Sciatic nerve (tissue), 2 donors: Measurements from ENCODE around the gene POLG. TPM values are rescaled to one million over a fixed set of nuclear protein-coding genes. Genes with fewer than 3 reads are reported as not detected.

Source experiments
- ATAC-seq: fragments of 200-7000 bp; cut with Tn5 transposase; one replicate; pipeline ENCODE4 v1.9.1; 2020; ENCODE audit warnings: mild to moderate bottlenecking, moderate library complexity
- DNase-seq: peaks from one replicate; pipeline ENCODE4 v3.0.0-alpha.2; 2020; ENCODE audit warnings: low spot score
- intact Hi-C: fragments of 100-400 bp; cut with DNase I; formaldehyde crosslinking; loops from one replicate; pipeline ENCODE4 v1.14.2; 2022
- total RNA-seq: library from RNA; stranded (reverse); fragmentation: NEBNext Ultra II Directional; extraction: Animal tissue kit (Norgen Biotek cat#: 25700); gene quantifications from one replicate; pipeline ENCODE4 v1.2.1, GENCODE V29; 2021
- donor health status: DM: no; HTN: no; CAD: no.
- donor health status: DM: no; HTN: no; CAD: no.

POLG gene
- 64.3 TPM for total RNA-seq

- intact Hi-C loops: no loop called here
- peak; percentile 99 for ATAC-seq
- peak; percentile 99 for DNase-seq
Measured at GRCh38 chr15:89334510-89335297, at the start of gene POLG. POLG (minus strand) TSS chr15:89334824; CDS start chr15:89333754, 1,070 bp downstream.

DNA sequence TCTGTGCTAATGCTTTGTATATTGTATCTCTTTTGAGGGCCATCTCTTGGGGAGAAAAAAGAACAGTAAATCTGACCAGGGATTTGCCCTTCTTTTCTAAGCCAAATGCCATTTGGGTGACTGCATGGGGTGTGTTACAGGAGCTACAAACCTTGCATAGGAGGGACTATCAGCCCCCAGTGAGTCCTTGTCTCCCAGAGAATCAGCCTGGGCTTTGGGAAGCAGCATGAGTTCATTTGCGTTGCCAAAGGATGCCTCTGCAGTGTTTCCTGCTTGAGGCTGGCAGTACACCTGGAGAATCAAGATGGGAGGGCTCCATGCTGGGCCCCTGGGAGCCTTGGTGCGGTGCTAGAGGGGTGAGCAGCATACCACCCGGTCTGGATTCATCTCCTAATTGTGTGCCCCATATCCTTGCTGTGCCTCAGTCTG is 49.6 kb upstream of the POLG start:
- intact Hi-C loops: no loop called here
- no peak for DNase-seq
- no peak for ATAC-seq

DNA sequence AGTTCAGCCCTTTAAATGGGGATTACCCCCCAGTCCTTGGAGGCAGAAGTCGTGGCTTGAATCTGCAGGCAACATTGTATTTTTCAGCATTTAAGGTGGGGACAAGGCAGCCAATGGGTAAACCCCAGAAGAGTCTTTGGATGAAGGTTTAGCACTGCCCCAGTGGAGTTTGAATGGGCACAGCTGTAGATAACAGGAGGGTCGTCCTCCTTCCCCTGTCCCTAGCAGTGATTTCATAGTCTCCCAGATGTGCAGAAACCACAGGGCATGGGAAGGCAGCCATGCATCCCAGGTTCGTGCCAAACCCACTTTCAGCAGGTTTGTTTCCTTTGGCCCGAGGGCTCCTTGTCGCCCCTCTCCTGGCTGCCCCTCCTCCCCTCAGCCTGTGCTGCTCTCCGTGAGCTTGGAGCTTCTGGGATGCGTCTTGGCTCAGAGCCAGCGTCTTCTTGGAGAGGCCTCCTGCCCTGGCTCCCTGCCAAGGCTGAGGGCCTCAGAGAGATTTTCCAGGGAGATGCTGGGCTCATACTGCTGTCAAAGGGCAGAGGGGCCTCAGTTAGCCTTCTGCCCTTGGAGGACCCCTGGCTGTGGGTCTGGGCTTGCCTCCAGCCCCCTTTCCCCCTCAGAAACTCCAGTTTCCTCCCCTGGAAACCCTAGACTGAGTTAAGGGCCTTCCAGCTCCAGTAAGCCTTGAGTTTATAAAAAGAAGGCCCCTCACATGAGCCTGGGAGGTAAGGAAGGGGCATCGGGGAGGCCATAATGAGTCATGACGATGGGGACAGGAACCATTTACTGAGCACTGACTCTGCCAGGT is 48.9 kb upstream of the POLG start:
- DNase-seq (peak; percentile 84), ATAC-seq (peak; percentile 39)
- intact Hi-C loops: no loop called here

GRCh38 chr15:89381888-89382686 is 47.5 kb upstream of the POLG start:
- DNase-seq: no peak
- no peak for ATAC-seq
- intact Hi-C loops: no loop called here

DNA sequence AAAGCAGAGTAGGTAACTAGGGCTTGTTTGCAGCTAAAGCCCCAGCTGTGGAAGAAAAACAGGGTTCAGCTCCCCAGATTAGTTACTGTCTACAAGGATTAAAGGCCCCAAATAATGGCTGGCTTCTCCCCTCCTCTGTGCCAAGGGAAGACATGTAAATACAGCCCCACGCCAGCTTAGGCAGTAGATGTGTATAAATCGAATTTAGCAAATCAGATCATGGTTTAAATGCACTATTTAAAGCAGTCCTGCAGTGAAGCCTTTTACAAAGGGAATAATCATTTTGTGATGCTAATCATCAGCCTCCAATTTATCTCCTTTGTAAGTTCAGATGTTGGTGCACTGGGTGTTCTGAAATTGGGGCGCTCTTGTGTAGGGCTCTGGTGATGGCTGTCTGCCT is 46.7 kb upstream of the POLG start:
- intact Hi-C loops: no loop called here
- DNase-seq (no peak), ATAC-seq (no peak)

DNA sequence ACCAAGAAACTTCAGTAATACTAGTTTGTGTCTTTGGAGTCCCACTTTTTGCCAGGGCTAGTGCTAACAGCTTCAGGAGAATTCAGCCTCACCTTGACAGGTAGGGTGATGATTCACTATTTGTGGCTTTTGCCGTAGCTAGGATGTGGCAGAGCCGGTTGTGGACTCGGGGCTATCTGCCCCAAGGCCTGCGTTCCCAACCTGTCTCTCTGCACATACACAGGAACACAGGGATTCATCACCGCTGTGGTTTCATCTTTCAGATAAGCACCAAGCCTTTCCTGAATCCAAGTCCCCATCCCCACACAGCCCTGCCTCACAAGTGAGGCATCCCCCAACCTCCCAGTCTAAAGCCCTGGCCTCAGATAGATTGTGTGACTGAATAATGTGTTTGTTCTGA is 45.2 kb upstream of the POLG start:
- DNase-seq (no peak), ATAC-seq (no peak)
- intact Hi-C loops: no loop called here

- intact Hi-C loops: no loop called here
- DNase-seq: no peak
- no peak for ATAC-seq
Measured at GRCh38 chr15:89379251-89379695, 44.6 kb upstream of the POLG start.

GRCh38 chr15:89378296-89379151 is 43.9 kb upstream of the POLG start:
- ATAC-seq: peak; percentile 45
- intact Hi-C loops: no loop called here
- no peak for DNase-seq

- intact Hi-C loops: no loop called here
- ATAC-seq (peak; percentile 28), DNase-seq (no peak)
Measured at GRCh38 chr15:89377842-89378295, 43.2 kb upstream of the POLG start.

DNA sequence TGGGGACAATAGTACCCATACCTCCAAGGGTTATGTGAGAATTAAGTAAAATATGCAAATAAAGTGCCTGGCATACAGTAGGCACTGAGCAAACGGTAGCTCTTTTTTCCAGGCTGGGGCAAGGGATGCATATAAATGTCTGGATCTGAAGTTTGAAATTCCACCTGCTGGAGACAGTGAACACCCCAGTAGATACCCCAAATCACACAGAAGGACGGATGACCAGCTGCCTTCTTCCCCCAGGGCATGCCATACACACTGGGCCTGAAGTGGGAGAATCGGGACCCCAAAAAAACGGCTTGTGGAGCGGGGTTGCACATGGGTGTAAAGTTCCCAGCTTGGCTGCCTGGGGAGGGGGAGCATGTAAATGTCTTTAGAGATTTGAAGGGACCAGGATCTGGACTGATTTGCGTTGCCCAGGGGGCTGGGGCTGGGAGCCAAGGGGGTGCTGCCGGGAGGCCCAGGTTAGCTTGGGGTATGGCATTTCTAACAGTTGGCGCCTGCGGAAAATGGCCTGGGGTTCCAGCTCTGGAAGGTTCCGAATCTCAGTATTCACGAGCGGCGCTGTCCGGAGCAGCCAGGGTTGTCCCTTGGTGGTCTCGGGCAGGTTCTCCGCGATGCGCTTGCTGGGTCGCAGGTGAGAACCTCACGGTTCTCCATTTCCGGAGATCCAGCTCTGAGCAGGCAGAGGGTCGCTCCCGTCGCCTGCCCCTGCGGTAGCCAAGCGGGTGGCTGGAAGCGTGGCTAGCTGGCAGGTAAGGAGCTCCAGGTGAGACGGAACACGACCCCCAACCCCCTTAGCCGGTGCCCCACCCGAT is 42.6 kb upstream of the POLG start:
- intact Hi-C loops: no loop called here
- ATAC-seq (no peak), DNase-seq (no peak)

DNA sequence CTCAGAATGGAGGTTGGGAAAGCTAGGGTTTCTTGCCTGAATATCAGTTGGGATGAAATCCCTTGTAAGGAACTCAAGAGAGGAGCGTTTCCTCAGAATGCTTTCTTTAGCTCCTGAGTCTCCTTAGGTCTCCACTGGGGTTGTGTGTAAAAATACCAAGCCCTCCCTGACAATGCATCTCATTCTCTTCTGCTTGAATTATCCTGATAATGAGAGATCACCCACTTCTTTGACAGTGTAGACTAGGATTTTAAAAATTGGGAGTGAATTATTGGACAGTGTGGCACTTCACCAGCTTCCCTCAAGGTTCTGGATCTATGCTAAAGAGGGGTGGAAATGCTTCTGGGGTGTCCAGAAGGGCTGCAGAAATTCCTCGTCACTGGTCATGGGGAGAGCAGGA is 41.8 kb upstream of the POLG start:
- ATAC-seq (no peak), DNase-seq (no peak)
- intact Hi-C loops: no loop called here

- intact Hi-C loops: no loop called here
- DNase-seq (no peak), ATAC-seq (no peak)
Measured at GRCh38 chr15:89375093-89376005, 40.7 kb upstream of the POLG start.

DNA sequence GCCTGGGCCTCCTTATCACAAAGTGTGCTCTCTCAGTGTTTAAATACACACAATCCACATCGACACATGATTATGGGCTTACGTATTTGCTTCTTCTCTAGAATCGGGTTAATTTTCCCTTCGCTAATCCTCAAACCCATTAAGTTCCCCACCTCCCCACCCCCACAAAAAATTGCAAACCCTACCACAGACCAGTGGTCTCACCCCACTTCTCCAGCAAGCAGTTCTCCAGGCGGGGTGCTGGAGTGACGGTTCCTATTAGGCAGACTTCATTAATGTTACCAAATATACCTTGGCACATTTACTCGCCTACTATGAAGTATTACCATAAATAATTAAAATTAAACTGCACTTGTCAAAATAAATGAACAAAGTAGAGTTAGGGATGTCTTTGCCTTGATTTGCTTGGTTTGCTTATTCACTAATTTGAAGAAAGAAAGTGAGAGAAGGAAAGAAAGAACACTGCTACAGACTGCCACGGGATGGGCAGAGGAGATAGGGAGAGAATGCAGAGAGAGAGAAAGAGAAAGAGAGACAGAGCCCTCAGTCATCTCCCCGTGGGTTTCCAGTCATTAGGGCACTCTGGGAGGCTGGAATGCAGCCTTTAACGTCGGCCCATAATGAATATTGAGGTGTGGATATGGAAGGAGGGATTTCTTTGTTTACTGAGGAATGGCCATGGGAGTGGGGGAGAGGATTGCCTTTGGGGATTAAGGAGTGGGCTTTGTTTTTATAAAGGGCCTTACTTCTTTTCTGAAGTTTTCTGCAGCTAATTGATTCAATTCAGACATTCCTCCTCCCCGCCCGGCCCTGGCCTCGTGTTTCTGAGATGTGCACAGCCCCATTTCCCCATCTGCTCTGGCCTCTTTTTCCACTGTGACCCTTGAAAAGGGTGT is 39.7 kb upstream of the POLG start:
- intact Hi-C loops: no loop called here
- ATAC-seq (no peak), DNase-seq (no peak)

DNA sequence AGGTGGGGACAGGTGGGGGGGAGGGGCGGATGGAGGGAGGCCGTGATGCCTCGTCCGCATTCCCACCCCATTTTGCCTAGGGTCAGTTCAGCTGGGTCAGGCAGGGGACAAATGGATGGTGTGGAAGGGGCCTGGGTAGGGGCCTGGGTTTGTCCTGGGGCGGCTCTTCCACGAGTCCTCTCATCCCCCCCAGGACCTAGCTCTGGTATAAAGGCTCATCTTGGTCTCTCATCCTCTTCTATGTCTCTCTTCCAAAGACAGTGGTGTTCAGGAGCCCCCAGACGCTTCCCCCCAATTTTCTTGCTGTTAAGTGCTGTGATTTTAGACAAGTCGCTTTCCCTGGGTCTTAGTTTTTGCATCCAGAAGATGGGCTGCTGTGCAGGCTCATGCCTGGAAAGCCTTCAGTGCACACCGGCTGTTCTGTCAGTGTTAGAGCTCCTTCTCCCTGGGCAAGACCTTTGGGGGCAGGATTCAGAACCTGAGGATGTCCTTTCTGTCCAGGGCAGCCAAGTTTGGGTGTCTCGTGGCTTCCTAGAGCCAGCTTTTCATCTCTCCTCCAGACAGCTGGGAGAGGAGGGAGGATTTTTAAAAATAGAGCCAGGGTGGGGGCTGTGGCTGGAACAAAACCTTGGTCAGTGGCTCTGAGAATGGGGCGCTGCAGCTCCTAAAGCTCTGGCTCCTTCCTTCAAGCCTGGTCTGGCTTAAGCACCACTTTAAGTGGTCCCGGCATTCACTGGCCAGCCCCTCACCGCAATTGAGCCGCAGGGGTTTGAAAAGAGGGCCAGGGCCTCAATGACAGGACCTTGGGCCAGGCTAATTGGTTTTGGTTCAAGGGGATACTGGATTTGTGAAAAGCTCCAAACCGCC is 37.7 kb upstream of the POLG start:
- DNase-seq (no peak), ATAC-seq (no peak)
- intact Hi-C loops: no loop called here
